ENCODE measurements around the gene SNAP29.

- TF ChIP-seq CTCF (IDR thresholded peaks at IDR 0.05 in 4 of 5, conservative IDR thresholded peaks at IDR 0.05 in 1 of 5) (no peak), POLR2A (IDR thresholded peaks at IDR 0.05) (no peak)
These were observed 5.5 kb downstream of the SNAP29 start for GRCh38 chr22:20864186-20864908.

Measured in gastrocnemius medialis (tissue), 4 donors.